HG03175 (cell line): ENCODE results near the gene DPPA5.
"Not testable (repeated sequence)": the region's sequence is repeated elsewhere in the genome, so short reads cannot be mapped to it uniquely, and the experiment has no call there.

ENCODE experiments used
- ATAC-seq: cut with Tn5 transposase; IDR thresholded peaks from one replicate; pipeline ENCODE4 v1.9.1; 2021; ENCODE audit warnings: mild to moderate bottlenecking, moderate library complexity; ENCODE audit not compliant: unreplicated experiment

Gene DPPA5

GRCh38 chr6:73353636-73354593 lies at the start of gene DPPA5:
DPPA5 (minus strand) TSS chr6:73354276; CDS start chr6:73354225, 51 bp downstream.
- ATAC-seq, result no peak

GRCh38 chr6:73400656-73401055 lies 46.6 kb upstream of the DPPA5 start:
- no peak for ATAC-seq

- no peak for ATAC-seq
These were observed 41.8 kb upstream of the DPPA5 start for GRCh38 chr6:73395875-73396274.

GRCh38 chr6:73394577-73395354 lies 40.7 kb upstream of the DPPA5 start, which contains the start of gene DDX43:
DDX43 (plus strand) TSS chr6:73394828; CDS start chr6:73394906, 78 bp downstream.
- no peak for ATAC-seq

GRCh38 chr6:73393278-73393677 lies 39.2 kb upstream of the DPPA5 start:
- no peak for ATAC-seq

GRCh38 chr6:73392188-73392587 lies 38.1 kb upstream of the DPPA5 start:
- ATAC-seq, result not testable (repeated sequence)

- no peak for ATAC-seq
These were observed 37.6 kb upstream of the DPPA5 start for GRCh38 chr6:73391675-73392074.

GRCh38 chr6:73389854-73390253 lies 35.8 kb upstream of the DPPA5 start:
- ATAC-seq, result no peak

GRCh38 chr6:73388800-73389512 lies 34.9 kb upstream of the DPPA5 start:
- ATAC-seq, result peak; percentile 78

GRCh38 chr6:73388433-73388799 lies 34.3 kb upstream of the DPPA5 start:
- ATAC-seq, result no peak

- ATAC-seq, result no peak
These were observed 28.5 kb upstream of the DPPA5 start for GRCh38 chr6:73382462-73383113.

- ATAC-seq, result not testable (repeated sequence)
These were observed 27.5 kb upstream of the DPPA5 start for GRCh38 chr6:73381531-73381930.

- ATAC-seq, result no peak
These were observed 23.1 kb upstream of the DPPA5 start for GRCh38 chr6:73377225-73377624.

- ATAC-seq, result no peak
These were observed 21.1 kb upstream of the DPPA5 start for GRCh38 chr6:73375216-73375615.

GRCh38 chr6:73372516-73372915 lies 18.4 kb upstream of the DPPA5 start:
- no peak for ATAC-seq

GRCh38 chr6:73371984-73372383 lies 17.9 kb upstream of the DPPA5 start:
- ATAC-seq, result no peak

- no peak for ATAC-seq
These were observed 15.5 kb upstream of the DPPA5 start, which contains the start of gene OOEP for GRCh38 chr6:73369563-73369962. OOEP (minus strand) TSS chr6:73369897; CDS start chr6:73369792, 105 bp downstream.

- ATAC-seq, result no peak
These were observed 15.1 kb upstream of the DPPA5 start for GRCh38 chr6:73369157-73369556.

GRCh38 chr6:73368675-73369074 lies 14.6 kb upstream of the DPPA5 start:
- ATAC-seq, result no peak

GRCh38 chr6:73367761-73368355 lies 13.8 kb upstream of the DPPA5 start:
- no peak for ATAC-seq
